Astrocyte of the spinal cord (primary cell): ENCODE results near the gene SPNS2.
A peak's percentile ranks its signal among the peaks of the same experiment; 100 is the strongest.

Source experiments
- DNase-seq: peaks from one replicate; pipeline ENCODE4 v3.0.0; 2011; ENCODE audit warnings: low read depth, low spot score
- H3K4me3 ChIP-seq: 2 replicates; pipeline ENCODE4 v1.5.1; 2011; ENCODE audit warnings: low read depth, mild to moderate bottlenecking, low read length, moderate library complexity
- in situ Hi-C: cut with HindIII; loops from 2 replicates; pipeline ENCODE4 v1.10.0; 2017; ENCODE audit warnings: low sequenced_read_pairs
- TF ChIP-seq, protein P1 (sequence below): IDR thresholded peaks from 2 replicates; pipeline ENCODE4 v1.5.1; 2012; ENCODE audit warnings: low read depth, mild to moderate bottlenecking, low read length, inconsistent platforms

SPNS2 gene

GRCh38 chr17:4579678-4580077, 81.0 kb downstream of the SPNS2 start:
- TF ChIP-seq, protein P1, sequence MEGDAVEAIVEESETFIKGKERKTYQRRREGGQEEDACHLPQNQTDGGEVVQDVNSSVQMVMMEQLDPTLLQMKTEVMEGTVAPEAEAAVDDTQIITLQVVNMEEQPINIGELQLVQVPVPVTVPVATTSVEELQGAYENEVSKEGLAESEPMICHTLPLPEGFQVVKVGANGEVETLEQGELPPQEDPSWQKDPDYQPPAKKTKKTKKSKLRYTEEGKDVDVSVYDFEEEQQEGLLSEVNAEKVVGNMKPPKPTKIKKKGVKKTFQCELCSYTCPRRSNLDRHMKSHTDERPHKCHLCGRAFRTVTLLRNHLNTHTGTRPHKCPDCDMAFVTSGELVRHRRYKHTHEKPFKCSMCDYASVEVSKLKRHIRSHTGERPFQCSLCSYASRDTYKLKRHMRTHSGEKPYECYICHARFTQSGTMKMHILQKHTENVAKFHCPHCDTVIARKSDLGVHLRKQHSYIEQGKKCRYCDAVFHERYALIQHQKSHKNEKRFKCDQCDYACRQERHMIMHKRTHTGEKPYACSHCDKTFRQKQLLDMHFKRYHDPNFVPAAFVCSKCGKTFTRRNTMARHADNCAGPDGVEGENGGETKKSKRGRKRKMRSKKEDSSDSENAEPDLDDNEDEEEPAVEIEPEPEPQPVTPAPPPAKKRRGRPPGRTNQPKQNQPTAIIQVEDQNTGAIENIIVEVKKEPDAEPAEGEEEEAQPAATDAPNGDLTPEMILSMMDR: no peak
- no peak overlapping the region for H3K4me3 ChIP-seq
- no peak for DNase-seq
- in situ Hi-C loops: no loop called here

DNA sequence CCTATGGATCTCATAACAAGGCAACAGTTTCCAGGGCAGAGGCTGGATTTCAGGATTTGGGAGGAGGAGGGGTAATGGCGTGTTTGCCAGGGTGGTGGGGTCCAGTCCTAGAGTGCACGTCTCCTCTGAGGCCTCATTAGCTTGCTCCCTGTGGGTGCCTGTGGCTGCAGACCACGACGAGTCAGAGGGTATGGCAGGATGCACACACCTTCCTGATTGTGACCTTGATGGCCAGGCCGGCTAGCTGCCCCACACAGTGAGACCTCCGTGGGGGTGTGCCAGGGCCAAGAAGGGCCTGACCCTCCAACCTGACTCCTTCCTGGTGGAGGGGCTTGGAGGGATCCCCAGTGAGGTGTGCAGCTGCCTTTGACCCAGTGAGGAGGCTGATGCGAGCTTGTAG, 81.6 kb downstream of the SPNS2 start:
- DNase-seq: no peak
- H3K4me3 ChIP-seq: no peak overlapping the region
- TF ChIP-seq, protein P1: no peak
- in situ Hi-C loops: no loop called here

- TF ChIP-seq, protein P1: no peak
- in situ Hi-C loops: no loop called here
- no peak overlapping the region for H3K4me3 ChIP-seq
Measured at GRCh38 chr17:4582101-4582501, 83.4 kb downstream of the SPNS2 start.

GRCh38 chr17:4582691-4583090, 84.0 kb downstream of the SPNS2 start:
- in situ Hi-C loops: no loop called here
- TF ChIP-seq, protein P1: no peak
- no peak for DNase-seq
- H3K4me3 ChIP-seq: no peak overlapping the region

More at GRCh38 chr17:4582101-4582501, 83.4 kb downstream of the SPNS2 start:
- no peak for DNase-seq

GRCh38 chr17:4583206-4583605, 84.5 kb downstream of the SPNS2 start:
- in situ Hi-C loops: no loop called here

GRCh38 chr17:4583782-4584100, 85.1 kb downstream of the SPNS2 start:
- in situ Hi-C loops: no loop called here
- H3K4me3 ChIP-seq: no peak overlapping the region
- DNase-seq: no peak
- TF ChIP-seq, protein P1: peak; percentile 47

More at GRCh38 chr17:4583206-4583605, 84.5 kb downstream of the SPNS2 start:
- no peak for DNase-seq
- TF ChIP-seq, protein P1: no peak
- no peak overlapping the region for H3K4me3 ChIP-seq
